ENCODE measurements around the gene DOCK4. TPM values are rescaled to one million over a fixed set of nuclear protein-coding genes. Genes with fewer than 3 reads are reported as not detected.
A peak's percentile ranks its signal among the peaks of the same experiment; 100 is the strongest.

The DOCK4 gene
- total and polyA plus RNA-seq, 4 donors: 2.9 to 94.3 (median 20.0) TPM

GRCh38 chr7:112190120-112190519 lies 16.1 kb downstream of the DOCK4 start:
- no peak overlapping the region for H3K27ac ChIP-seq (ENCODE audit: low read depth in 1 of 2, low read length in 2 of 2)
- intact Hi-C loops (cut with DNase I): no loop called here
- H3K4me3 ChIP-seq (ENCODE audit: low read length in 2 of 2): no peak overlapping the region
- peaks cover 0 to 2% of the 10 kb centered on the region in 2 donors for H3K4me1 ChIP-seq (ENCODE audit: control insufficient read depth in 1 of 2, insufficient read depth in 2 of 2, low read length in 2 of 2)
- DNase-seq (no peak), ATAC-seq (ENCODE audit: low FRiP score) (no peak)
- H3K36me3 ChIP-seq (ENCODE audit: control insufficient read depth in 1 of 2, insufficient read depth in 2 of 2, low read length in 1 of 2): no peaks in the 10 kb centered on the region
- no peaks in the 10 kb centered on the region for H3K9me3 ChIP-seq (ENCODE audit: control insufficient read depth, low read length)
- no peaks in the 10 kb centered on the region for H3K27me3 ChIP-seq (ENCODE audit: control insufficient read depth in 1 of 2, insufficient read depth in 2 of 2, low read length in 1 of 2)
- WGBS, 2 donors: 92 to 93% methylated on average over 2 of the region's 2 CpGs

- no peaks in the 10 kb centered on the region for H3K36me3 ChIP-seq (ENCODE audit: control insufficient read depth in 1 of 2, insufficient read depth in 2 of 2, low read length in 1 of 2)
- H3K4me1 ChIP-seq (ENCODE audit: control insufficient read depth in 1 of 2, insufficient read depth in 2 of 2, low read length in 2 of 2): peaks cover 0 to 2% of the 10 kb centered on the region in 2 donors
- H3K27ac ChIP-seq (ENCODE audit: low read depth in 1 of 2, low read length in 2 of 2): no peak overlapping the region
- ATAC-seq (ENCODE audit: low FRiP score) (no peak), DNase-seq (no peak)
- intact Hi-C loops (cut with DNase I): no loop called here
- 91 to 98% methylated on average over 5 of the region's 5 CpGs for WGBS, 2 donors
- no peak overlapping the region for H3K4me3 ChIP-seq (ENCODE audit: low read length in 2 of 2)
- H3K27me3 ChIP-seq (ENCODE audit: control insufficient read depth in 1 of 2, insufficient read depth in 2 of 2, low read length in 1 of 2): no peaks in the 10 kb centered on the region
- H3K9me3 ChIP-seq (ENCODE audit: control insufficient read depth, low read length): no peaks in the 10 kb centered on the region
These were observed 16.5 kb downstream of the DOCK4 start for GRCh38 chr7:112189691-112190090.

GRCh38 chr7:112188257-112188656 lies 17.9 kb downstream of the DOCK4 start:
- DNase-seq: no peak
- no peaks in the 10 kb centered on the region for H3K27me3 ChIP-seq (ENCODE audit: control insufficient read depth in 1 of 2, insufficient read depth in 2 of 2, low read length in 1 of 2)
- H3K4me1 ChIP-seq (ENCODE audit: control insufficient read depth in 1 of 2, insufficient read depth in 2 of 2, low read length in 2 of 2): peaks cover 0 to 2% of the 10 kb centered on the region in 2 donors
- intact Hi-C loops (cut with DNase I): no loop called here
- no peak for ATAC-seq (ENCODE audit: low FRiP score)
- WGBS, 2 donors: 94% methylated on average over 3 of the region's 3 CpGs
- H3K27ac ChIP-seq (ENCODE audit: low read depth in 1 of 2, low read length in 2 of 2): no peak overlapping the region
- no peaks in the 10 kb centered on the region for H3K9me3 ChIP-seq (ENCODE audit: control insufficient read depth, low read length)
- no peaks in the 10 kb centered on the region for H3K36me3 ChIP-seq (ENCODE audit: control insufficient read depth in 1 of 2, insufficient read depth in 2 of 2, low read length in 1 of 2)
- H3K4me3 ChIP-seq (ENCODE audit: low read length in 2 of 2): no peak overlapping the region

- WGBS, 2 donors: 23 to 59% methylated on average over 1 of the region's 1 CpG
- intact Hi-C loops (cut with DNase I): no loop called here
These were observed 19.9 kb downstream of the DOCK4 start for GRCh38 chr7:112186300-112186699.

GRCh38 chr7:112185005-112185834 lies 21.0 kb downstream of the DOCK4 start:
- Histone ChIP-seq H3K4me3 (ENCODE audit: low read length in 2 of 2) (no peak overlapping the region), H3K27ac (ENCODE audit: low read depth in 1 of 2, low read length in 2 of 2) (no peak overlapping the region), H3K27me3 (ENCODE audit: control insufficient read depth in 1 of 2, insufficient read depth in 2 of 2, low read length in 1 of 2) (no peaks in the 10 kb centered on the region), H3K36me3 (ENCODE audit: control insufficient read depth in 1 of 2, insufficient read depth in 2 of 2, low read length in 1 of 2) (no peaks in the 10 kb centered on the region), H3K4me1 (ENCODE audit: control insufficient read depth in 1 of 2, insufficient read depth in 2 of 2, low read length in 2 of 2) (peaks cover 0 to 3% of the 10 kb centered on the region in 2 donors), H3K9me3 (ENCODE audit: control insufficient read depth, low read length) (no peaks in the 10 kb centered on the region)
- intact Hi-C loops (cut with DNase I): no loop called here
- WGBS, 2 donors: 78 to 81% methylated on average over 4 of the region's 4 CpGs
- no peak for ATAC-seq (ENCODE audit: low FRiP score)
- no peak for DNase-seq

More at GRCh38 chr7:112186300-112186699, 19.9 kb downstream of the DOCK4 start:
- ATAC-seq (ENCODE audit: low FRiP score): no peak
- no peaks in the 10 kb centered on the region for H3K36me3 ChIP-seq (ENCODE audit: control insufficient read depth in 1 of 2, insufficient read depth in 2 of 2, low read length in 1 of 2)
- no peaks in the 10 kb centered on the region for H3K9me3 ChIP-seq (ENCODE audit: control insufficient read depth, low read length)
- no peaks in the 10 kb centered on the region for H3K27me3 ChIP-seq (ENCODE audit: control insufficient read depth in 1 of 2, insufficient read depth in 2 of 2, low read length in 1 of 2)
- H3K4me1 ChIP-seq (ENCODE audit: control insufficient read depth in 1 of 2, insufficient read depth in 2 of 2, low read length in 2 of 2): no peaks in the 10 kb centered on the region
- H3K27ac ChIP-seq (ENCODE audit: low read depth in 1 of 2, low read length in 2 of 2): no peak overlapping the region
- DNase-seq: no peak
- no peak overlapping the region for H3K4me3 ChIP-seq (ENCODE audit: low read length in 2 of 2)

- Histone ChIP-seq H3K4me3 (ENCODE audit: low read length in 2 of 2) (no peak overlapping the region), H3K9me3 (ENCODE audit: control insufficient read depth, low read length) (no peaks in the 10 kb centered on the region), H3K27ac (ENCODE audit: low read depth in 1 of 2, low read length in 2 of 2) (no peak overlapping the region), H3K36me3 (ENCODE audit: control insufficient read depth in 1 of 2, insufficient read depth in 2 of 2, low read length in 1 of 2) (no peaks in the 10 kb centered on the region), H3K4me1 (ENCODE audit: control insufficient read depth in 1 of 2, insufficient read depth in 2 of 2, low read length in 2 of 2) (peaks cover 0 to 3% of the 10 kb centered on the region in 2 donors), H3K27me3 (ENCODE audit: control insufficient read depth in 1 of 2, insufficient read depth in 2 of 2, low read length in 1 of 2) (no peaks in the 10 kb centered on the region)
- DNase-seq (no peak), ATAC-seq (ENCODE audit: low FRiP score) (no peak)
- 91 to 94% methylated on average over 2 of the region's 2 CpGs for WGBS, 2 donors
- intact Hi-C loops (cut with DNase I): no loop called here
These were observed 21.7 kb downstream of the DOCK4 start for GRCh38 chr7:112184455-112184854.

- H3K27me3 ChIP-seq (ENCODE audit: control insufficient read depth in 1 of 2, insufficient read depth in 2 of 2, low read length in 1 of 2): no peaks in the 10 kb centered on the region
- H3K4me3 ChIP-seq (ENCODE audit: low read length in 2 of 2): no peak overlapping the region
- intact Hi-C loops (cut with DNase I): no loop called here
- no peaks in the 10 kb centered on the region for H3K36me3 ChIP-seq (ENCODE audit: control insufficient read depth in 1 of 2, insufficient read depth in 2 of 2, low read length in 1 of 2)
- H3K4me1 ChIP-seq (ENCODE audit: control insufficient read depth in 1 of 2, insufficient read depth in 2 of 2, low read length in 2 of 2): peaks cover 0 to 3% of the 10 kb centered on the region in 2 donors
- DNase-seq: no peak
- no peak overlapping the region for H3K27ac ChIP-seq (ENCODE audit: low read depth in 1 of 2, low read length in 2 of 2)
- ATAC-seq (ENCODE audit: low FRiP score): no peak
- WGBS, 2 donors: 92 to 97% methylated on average over 1 of the region's 1 CpG
- no peaks in the 10 kb centered on the region for H3K9me3 ChIP-seq (ENCODE audit: control insufficient read depth, low read length)
These were observed 22.9 kb downstream of the DOCK4 start for GRCh38 chr7:112183266-112183665.

GRCh38 chr7:112182749-112183148 lies 23.4 kb downstream of the DOCK4 start:
- H3K4me3 ChIP-seq (ENCODE audit: low read length in 2 of 2): no peak overlapping the region
- peaks cover 0 to 3% of the 10 kb centered on the region in 2 donors for H3K4me1 ChIP-seq (ENCODE audit: control insufficient read depth in 1 of 2, insufficient read depth in 2 of 2, low read length in 2 of 2)
- H3K27ac ChIP-seq (ENCODE audit: low read depth in 1 of 2, low read length in 2 of 2): no peak overlapping the region
- ATAC-seq (ENCODE audit: low FRiP score) (no peak), DNase-seq (peak in 1 of 2 donors; percentile 52)
- H3K27me3 ChIP-seq (ENCODE audit: control insufficient read depth in 1 of 2, insufficient read depth in 2 of 2, low read length in 1 of 2): no peaks in the 10 kb centered on the region
- intact Hi-C loops (cut with DNase I): no loop called here
- H3K36me3 ChIP-seq (ENCODE audit: control insufficient read depth in 1 of 2, insufficient read depth in 2 of 2, low read length in 1 of 2): no peaks in the 10 kb centered on the region
- 71 to 74% methylated on average over 5 of the region's 5 CpGs for WGBS, 2 donors
- H3K9me3 ChIP-seq (ENCODE audit: control insufficient read depth, low read length): no peaks in the 10 kb centered on the region

- no peak overlapping the region for H3K27ac ChIP-seq (ENCODE audit: low read depth in 1 of 2, low read length in 2 of 2)
- H3K4me3 ChIP-seq (ENCODE audit: low read length in 2 of 2): peak overlapping the region in 1 of 2 donors; percentile 52
- no peaks in the 10 kb centered on the region for H3K27me3 ChIP-seq (ENCODE audit: control insufficient read depth in 1 of 2, insufficient read depth in 2 of 2, low read length in 1 of 2)
- WGBS, 2 donors: 14 to 15% methylated on average over 4 of the region's 4 CpGs
- intact Hi-C loops (cut with DNase I): no loop called here
- H3K36me3 ChIP-seq (ENCODE audit: control insufficient read depth in 1 of 2, insufficient read depth in 2 of 2, low read length in 1 of 2): no peaks in the 10 kb centered on the region
- H3K9me3 ChIP-seq (ENCODE audit: control insufficient read depth, low read length): no peaks in the 10 kb centered on the region
- H3K4me1 ChIP-seq (ENCODE audit: control insufficient read depth in 1 of 2, insufficient read depth in 2 of 2, low read length in 2 of 2): peaks cover 0 to 3% of the 10 kb centered on the region in 2 donors
- DNase-seq (no peak), ATAC-seq (ENCODE audit: low FRiP score) (peak; percentile 40)
These were observed 26.0 kb downstream of the DOCK4 start for GRCh38 chr7:112180223-112180622.
